H1 (cell line): ENCODE results near the gene POU3F1. TPM values are rescaled to one million over a fixed set of nuclear protein-coding genes. Genes with fewer than 3 reads are reported as not detected.

Experiments used
- CTCF ChIA-PET: fragments of 300-600 bp; sonication (Branson Sonifier 250); formaldehyde crosslinking; loops from one replicate; lab custom pipeline; 2021; ENCODE audit not compliant: partially characterized antibody; lab: Charles Lee
- POLR2A ChIA-PET: fragments of 300-600 bp; sonication (Branson Sonifier 250); formaldehyde crosslinking; loops from one replicate; lab custom pipeline; 2021; ENCODE audit warnings: inconsistent platforms; ENCODE audit not compliant: partially characterized antibody; lab: Charles Lee
- DNase-seq, 2 experiments: peaks; one replicate each; pipeline versions ENCODE4 v3.0.0 to v3.0.0-alpha.2; 2010 to 2022; ENCODE audit warnings: low spot score in 2 of 2, low read depth in 1 of 2, mixed read lengths in 1 of 2
- FAIRE-seq: peaks from 2 replicates; lab custom pipeline; 2011; peaks lifted over from hg19 to GRCh38; lab: Jason Lieb, UNC
- H2AFZ ChIP-seq: 2 replicates; pipeline ENCODE4 v1.8.1; 2012; ENCODE audit warnings: low read length, inconsistent platforms
- H2AK5ac ChIP-seq: 2 replicates; pipeline ENCODE4 v1.6.1; 2013; ENCODE audit warnings: low read depth, low read length
- H2BK120ac ChIP-seq: replicated peaks from 2 replicates; pipeline ENCODE3; 2013; ENCODE audit warnings: low read depth, low read length, inconsistent platforms
- H2BK12ac ChIP-seq: 2 replicates; pipeline ENCODE4 v1.6.1; 2013; ENCODE audit warnings: low read depth, low read length
- H2BK15ac ChIP-seq: 2 replicates; pipeline ENCODE4 v1.6.1; 2013; ENCODE audit warnings: low read length
- H2BK20ac ChIP-seq: 2 replicates; pipeline ENCODE4 v1.6.1; 2013; ENCODE audit warnings: low read length
- H2BK5ac ChIP-seq: 2 replicates; pipeline ENCODE4 v1.6.1; 2013; ENCODE audit warnings: low read depth, low read length
- H3K14ac ChIP-seq: 2 replicates; pipeline ENCODE4 v1.6.1; 2013; ENCODE audit warnings: inconsistent platforms; ENCODE audit not compliant: insufficient read length
- H3K18ac ChIP-seq: 2 replicates; pipeline ENCODE4 v1.6.1; 2013; ENCODE audit warnings: low read length; ENCODE audit errors: extremely low read depth
- H3K23ac ChIP-seq: 2 replicates; pipeline ENCODE4 v1.6.1; 2013; ENCODE audit warnings: inconsistent platforms; ENCODE audit not compliant: insufficient read length
- H3K23me2 ChIP-seq: 2 replicates; pipeline ENCODE4 v1.6.1; 2013; ENCODE audit warnings: low read depth, low read length
- H3K27ac ChIP-seq: 2 replicates; pipeline ENCODE4 v1.6.1; 2011; ENCODE audit warnings: low read depth, low read length, inconsistent platforms
- H3K27me3 ChIP-seq, 4 experiments: replicated peaks in 1 of 4; 1 replicate in 1 of 4; 2 replicates in 3 of 4; pipeline versions ENCODE4 v1.6.1 to v1.8.1; 2011 to 2013; ENCODE audit warnings: low read length in 3 of 4, mild to moderate bottlenecking in 3 of 4, inconsistent platforms in 2 of 4, mixed read lengths in 2 of 4, moderate library complexity in 1 of 4; ENCODE audit not compliant: control insufficient read depth in 3 of 4, insufficient read depth in 3 of 4; ENCODE audit errors: extremely low read depth in 1 of 4
- H3K36me3 ChIP-seq, 4 experiments: 2 replicates each; pipeline versions ENCODE4 v1.6.1 to v1.8.1; 2011 to 2013; ENCODE audit warnings: mild to moderate bottlenecking in 4 of 4, low read length in 3 of 4, moderate library complexity in 2 of 4, control low read depth in 1 of 4, inconsistent platforms in 1 of 4; ENCODE audit not compliant: insufficient read depth in 4 of 4, control insufficient read depth in 2 of 4
- H3K4ac ChIP-seq: replicated peaks from 2 replicates; pipeline ENCODE3; 2013; ENCODE audit warnings: low read length, low read depth, mixed read lengths, inconsistent platforms; ENCODE audit not compliant: insufficient read length
- H3K4me1 ChIP-seq, 4 experiments: replicated peaks in 1 of 4; 1 replicate in 1 of 4; 2 replicates in 3 of 4; pipeline versions ENCODE4 v1.6.1 to v1.8.1; 2011 to 2013; ENCODE audit warnings: low read length in 3 of 4, inconsistent platforms in 2 of 4, mixed read lengths in 1 of 4; ENCODE audit not compliant: insufficient read depth in 4 of 4, control insufficient read depth in 3 of 4
- H3K4me2 ChIP-seq, 2 experiments: 2 replicates each; pipeline versions ENCODE4 v1.6.1 to v1.8.1; 2011 to 2013; ENCODE audit warnings: low read depth in 2 of 2, low read length in 2 of 2, control low read depth in 1 of 2, inconsistent platforms in 1 of 2, mild to moderate bottlenecking in 1 of 2; ENCODE audit not compliant: insufficient read depth in 1 of 2
- H3K4me3 ChIP-seq, 4 experiments: fragments of 200-600, 300-600 bp in 1 of 4; sonication (generic), shearing (Covaris generic), sonication (Bioruptor Twin) in 1 of 4; 2 replicates each; pipeline versions ENCODE4 v1.5.1 to v1.8.1; 2011 to 2016; ENCODE audit warnings: low read length in 4 of 4, low read depth in 3 of 4, control low read depth in 2 of 4, inconsistent platforms in 2 of 4, mild to moderate bottlenecking in 2 of 4, mixed read lengths in 1 of 4, moderate library complexity in 1 of 4; ENCODE audit not compliant: insufficient read depth in 2 of 4; ENCODE audit errors: extremely low read depth in 1 of 4
- H3K56ac ChIP-seq: replicated peaks from 2 replicates; pipeline ENCODE3; 2013; ENCODE audit warnings: low read depth, mild to moderate bottlenecking, mixed read lengths, low read length, inconsistent platforms; ENCODE audit not compliant: insufficient read length
- H3K79me1 ChIP-seq: 2 replicates; pipeline ENCODE4 v1.6.1; 2013; ENCODE audit warnings: low read depth, low read length, control low read depth
- H3K79me2 ChIP-seq, 2 experiments: 2 replicates each; pipeline versions ENCODE4 v1.6.1 to v1.8.1; 2012 to 2013; ENCODE audit warnings: low read length in 2 of 2, mild to moderate bottlenecking in 2 of 2, inconsistent platforms in 1 of 2; ENCODE audit not compliant: insufficient read depth in 2 of 2, control insufficient read depth in 1 of 2
- H3K9ac ChIP-seq, 4 experiments: replicated peaks in 1 of 4; 1 replicate in 1 of 4; 2 replicates in 3 of 4; pipeline versions ENCODE4 v1.6.1 to v1.8.1; 2011 to 2013; ENCODE audit warnings: low read depth in 3 of 4, low read length in 3 of 4, control low read depth in 2 of 4, mild to moderate bottlenecking in 2 of 4, moderate library complexity in 2 of 4, inconsistent platforms in 1 of 4; ENCODE audit errors: extremely low read depth in 1 of 4
- H3K9me3 ChIP-seq, 2 experiments: 2 replicates each; pipeline versions ENCODE4 v1.6.1 to v1.8.1; 2012 to 2013; ENCODE audit warnings: mild to moderate bottlenecking in 2 of 2, moderate library complexity in 2 of 2, control low read depth in 1 of 2, inconsistent platforms in 1 of 2, low read depth in 1 of 2, low read length in 1 of 2, mixed read lengths in 1 of 2; ENCODE audit not compliant: insufficient read depth in 2 of 2
- H4K20me1 ChIP-seq, 2 experiments: replicated peaks in 1 of 2; 2 replicates each; pipeline versions ENCODE3 to v1.8.1; 2011 to 2013; ENCODE audit warnings: inconsistent platforms in 2 of 2, low read length in 2 of 2, mild to moderate bottlenecking in 1 of 2; ENCODE audit not compliant: insufficient read depth in 2 of 2, control insufficient read depth in 1 of 2
- H4K5ac ChIP-seq: 2 replicates; pipeline ENCODE4 v1.6.1; 2013; ENCODE audit warnings: low read length, low read depth, mixed read lengths, inconsistent platforms; ENCODE audit not compliant: insufficient read length
- H4K8ac ChIP-seq: 2 replicates; pipeline ENCODE4 v1.8.0; 2013; ENCODE audit warnings: mild to moderate bottlenecking, moderate library complexity, low read length, inconsistent platforms; ENCODE audit not compliant: insufficient read depth; ENCODE audit errors: extremely low read depth
- H4K91ac ChIP-seq: replicated peaks from 2 replicates; pipeline ENCODE3; 2013; ENCODE audit warnings: low read length, mixed read lengths, inconsistent platforms; ENCODE audit not compliant: insufficient read length
- FOSL1 ChIP-seq: IDR thresholded peaks from 2 replicates; pipeline ENCODE4 v1.6.1; 2011; ENCODE audit warnings: mild to moderate bottlenecking, low read depth, low read length, moderate library complexity; ENCODE audit not compliant: insufficient read depth
- SAP30 ChIP-seq: fragments of 300-600 bp; sonication (generic); IDR thresholded peaks from 2 replicates; pipeline ENCODE4 v1.7.1; 2012; ENCODE audit warnings: low read length, moderate library complexity, mild to moderate bottlenecking, inconsistent platforms; ENCODE audit not compliant: insufficient read depth, insufficient replicate concordance
- SIRT6 ChIP-seq: IDR thresholded peaks from one replicate; pipeline ENCODE4 v1.7.1; 2012; ENCODE audit warnings: low read length, inconsistent platforms
- WGBS, 2 experiments: shearing (Covaris generic) in 1 of 2; methylation state at CpG; one replicate each; pipeline versions ENCODE4 v1.1.6 to v1.1.7; 2013 to 2015; ENCODE audit warnings: low lambda C conversion rate in 2 of 2, mixed read lengths in 2 of 2, inconsistent platforms in 1 of 2, low coverage in 1 of 2, missing lambda C conversion rate in 1 of 2; ENCODE audit not compliant: insufficient replicate concordance in 2 of 2, insufficient coverage in 1 of 2, insufficient read length in 1 of 2; ENCODE audit errors: extremely low coverage in 1 of 2, missing lambda C conversion rate in 1 of 2; 5-methylcytosine and 5-hydroxymethylcytosine counted together
- polyA plus RNA-seq, 7 experiments: library from polyadenylated mRNA; depleted of rRNA in 3 of 7; stranded (reverse) in 5 of 7; unstranded in 2 of 7; fragments of >200 nt in 5 of 7; fragments of 200-250 nt in 2 of 7; gene quantifications; 1 replicate in 5 of 7; 2 replicates in 1 of 7; 4 replicates in 1 of 7; pipeline versions ENCODE4 v1.2.1 to v1.2.3, GENCODE V29; 2011 to 2013; ENCODE audit warnings: missing spikeins in 2 of 7, mixed read lengths in 2 of 7
- total RNA-seq: library from RNA; stranded (reverse); fragmentation: NEBNext Ultra II Directional; extraction: Animal tissue kit (Norgen Biotek cat#: 25700); gene quantifications from 2 replicates; pipeline ENCODE4 v1.2.1, GENCODE V29; 2021

POU3F1 gene
- total and polyA plus RNA-seq, 2 of the 8 experiments (the other 6 are each of a cell fraction or from before 2014, with no cell fraction given), result 4.2 to 10.8 TPM

DNA sequence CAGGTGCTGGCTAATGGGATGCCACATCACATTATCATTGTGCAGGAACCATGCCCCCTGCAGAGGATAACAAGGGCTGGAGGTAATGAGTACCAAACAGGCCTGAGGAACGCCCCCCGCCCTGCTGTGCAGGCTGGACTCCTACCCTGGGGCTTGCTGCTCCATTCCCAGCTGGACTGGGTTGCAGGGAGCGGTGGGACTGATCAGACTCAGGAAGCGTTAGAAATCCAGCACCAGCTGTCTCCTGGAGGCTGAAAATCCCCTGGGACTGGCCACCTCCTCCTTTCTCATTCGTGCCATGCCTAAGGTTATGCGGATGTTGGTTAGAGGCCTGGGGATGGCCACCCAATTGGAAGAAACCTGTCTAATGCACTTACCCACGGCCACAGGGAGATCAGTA lies 36.9 kb upstream of the POU3F1 start:
- Histone ChIP-seq H3K4me1 (peaks cover 7 to 25% (median 14%) of the 10 kb centered on the region in 4 experiments), H3K36me3 (no peaks in the 10 kb centered on the region), H3K9ac (peak overlapping the region in 1 of 4 experiments; percentile 19; a peak in 1 of 7 replicates), H3K56ac (no peak overlapping the region), H3K79me2 (no peaks in the 10 kb centered on the region; a peak in 1 of 4 replicates), H3K9me3 (no peaks in the 10 kb centered on the region), H3K4ac (no peak overlapping the region), H3K18ac (no peak overlapping the region), H2BK15ac (no peak overlapping the region), H3K4me2 (peak overlapping the region in 1 of 2 experiments; percentile 19; a peak in 1 of 4 replicates), H2AFZ (no peak overlapping the region), H4K20me1 (peaks cover 0 to 3% of the 10 kb centered on the region in 2 experiments), H4K5ac (no peak overlapping the region), H3K14ac (no peak overlapping the region), H2BK120ac (no peak overlapping the region), H3K79me1 (no peaks in the 10 kb centered on the region; the same call in 1 of the 2 replicates), H3K23ac (no peak overlapping the region), H3K4me3 (no peak overlapping the region), H3K23me2 (no peaks in the 10 kb centered on the region), H4K91ac (no peak overlapping the region), H2BK5ac (no peak overlapping the region), H2BK12ac (peak overlapping the region; percentile 1), H2AK5ac (no peak overlapping the region), H4K8ac (no peak overlapping the region), H3K27me3 (no peaks in the 10 kb centered on the region; a peak in 1 of 7 replicates), H2BK20ac (no peak overlapping the region), H3K27ac (no peak overlapping the region)
- DNase-seq (no peak), FAIRE-seq (no peak)
- ChIA-PET CTCF (interaction anchor here (0.5 to 6.4 kb wide), 7 partner anchors 11 to 462 kb away, joined by 3 to 39 read pairs (median 3); no protein-coding TSS in a partner anchor), POLR2A (interaction anchor here (1.0 kb wide), 1 partner anchor 14 kb away, joined by 4 read pairs; no protein-coding TSS in a partner anchor)
- WGBS, 2 experiments, result 72% methylated on average over 7 of the region's 7 CpGs; no CpG with 5 or more reads in 1 of the 2 experiments
- TF ChIP-seq SIRT6, result no peak
- no peak for TF ChIP-seq SAP30
- TF ChIP-seq FOSL1, result no peak
